HG03135 (cell line): ENCODE measurements around the gene LRBA.

ENCODE experiments used
- ATAC-seq: cut with Tn5 transposase; IDR thresholded peaks from one replicate; pipeline ENCODE4 v1.9.1; 2021; ENCODE audit warnings: mild to moderate bottlenecking, moderate library complexity; ENCODE audit not compliant: unreplicated experiment

Gene LRBA

DNA sequence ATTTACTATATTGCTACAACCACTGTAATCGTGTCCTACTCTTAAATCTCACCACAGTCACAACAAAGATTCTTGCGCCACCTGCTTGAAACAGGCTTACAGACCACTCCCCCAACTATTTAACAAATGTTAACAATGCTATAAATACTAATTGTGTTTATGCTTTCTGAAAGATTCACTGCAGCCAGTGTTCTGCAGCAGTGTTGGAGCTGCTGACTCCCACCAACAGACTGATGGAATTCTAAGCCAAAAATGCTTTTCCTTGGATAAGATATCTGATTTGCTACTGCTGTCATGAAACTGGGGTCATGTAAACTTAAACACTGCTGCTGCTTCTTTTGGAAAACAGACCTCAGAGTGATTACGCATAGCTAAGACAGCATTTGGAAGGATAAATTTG is 677.4 kb downstream of the LRBA start:
- ATAC-seq: no peak

DNA sequence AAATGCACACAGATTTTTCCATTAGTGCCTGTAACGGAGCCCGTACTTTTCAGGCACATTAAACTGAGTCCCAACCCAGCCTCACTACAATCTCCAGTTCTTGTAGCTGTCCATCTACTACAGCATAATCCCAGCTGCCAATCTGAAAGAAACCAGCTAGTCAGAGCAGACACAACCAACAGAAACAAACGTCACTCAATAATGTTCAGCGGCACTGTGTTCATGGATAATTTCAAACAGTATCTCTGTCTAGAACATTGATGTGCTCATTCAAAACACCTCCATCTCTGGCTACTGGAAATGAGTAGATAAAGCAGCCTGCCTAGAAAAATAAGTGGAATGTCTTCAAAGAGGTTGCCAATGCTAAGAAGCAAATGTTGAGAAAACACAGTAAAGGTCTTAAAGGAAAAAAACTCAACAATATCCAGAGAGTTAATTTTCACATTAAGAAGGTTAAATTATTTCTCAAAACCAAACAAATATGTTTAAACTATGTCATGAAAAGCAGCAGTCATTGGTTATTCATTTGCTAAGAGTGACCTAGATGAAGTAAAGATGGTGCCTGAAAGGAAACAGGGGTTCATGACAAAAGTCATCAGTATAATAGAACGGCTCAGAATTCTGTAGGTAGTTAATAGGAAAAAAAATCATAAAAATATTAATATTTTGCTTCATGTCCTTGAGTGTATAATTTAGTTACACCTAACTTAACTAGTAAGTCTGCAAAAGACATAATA is 678.2 kb downstream of the LRBA start:
- no peak for ATAC-seq

DNA sequence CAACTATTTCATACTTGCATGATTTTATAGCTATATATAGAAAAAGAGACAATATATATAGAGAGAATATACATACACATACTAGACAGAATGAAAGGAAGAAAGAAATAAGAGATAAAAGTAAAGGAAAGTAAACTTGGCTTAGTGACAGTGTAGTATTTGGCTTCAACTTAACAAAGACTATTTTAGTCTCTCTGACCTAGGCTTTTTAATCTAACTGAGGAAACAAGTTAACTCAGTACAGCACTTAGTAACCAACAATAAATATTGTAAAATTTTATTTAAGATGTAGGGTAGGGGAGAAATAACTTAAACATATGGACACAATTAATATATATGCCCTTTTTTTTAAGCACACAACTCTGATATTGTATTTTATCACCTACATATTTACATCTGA is 682.1 kb downstream of the LRBA start:
- ATAC-seq: no peak

DNA sequence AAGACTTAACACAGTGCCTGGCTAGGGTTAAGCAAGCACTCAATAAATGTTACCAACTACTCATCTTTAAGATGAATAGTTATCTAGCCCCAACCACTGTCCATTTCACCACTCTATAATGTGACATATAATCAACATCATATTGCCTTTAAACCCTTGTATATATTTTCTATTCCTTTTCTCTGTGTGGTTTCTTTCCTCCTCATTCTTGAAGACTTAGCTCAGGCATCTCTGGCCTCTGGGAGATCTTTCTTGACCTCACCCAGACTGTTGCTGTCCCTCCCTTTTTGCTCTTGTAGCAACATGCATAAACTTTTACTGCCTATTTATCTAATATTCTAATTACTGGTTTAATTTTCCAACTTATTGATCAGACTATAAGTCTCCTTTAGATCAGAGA is 683.0 kb downstream of the LRBA start:
- no peak for ATAC-seq

DNA sequence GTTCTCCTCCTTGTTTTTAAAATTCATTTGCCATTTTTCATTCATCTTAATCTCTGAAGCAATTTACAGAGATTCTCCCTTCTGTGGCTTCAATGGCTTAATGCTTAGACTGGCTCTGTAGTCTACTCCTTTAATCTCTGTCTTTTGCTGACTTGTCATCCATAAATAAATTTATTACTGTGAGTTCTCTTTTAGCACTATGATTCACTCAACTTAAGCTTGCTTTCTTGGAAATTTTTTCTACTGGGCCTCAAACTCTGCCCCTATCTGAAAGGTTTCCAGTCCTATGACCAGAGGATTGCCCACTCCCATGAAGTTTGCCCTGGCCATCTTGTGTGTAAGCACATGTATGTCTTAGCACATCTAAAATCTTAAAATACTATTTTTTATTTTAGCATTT is 685.7 kb downstream of the LRBA start:
- ATAC-seq: no peak

DNA sequence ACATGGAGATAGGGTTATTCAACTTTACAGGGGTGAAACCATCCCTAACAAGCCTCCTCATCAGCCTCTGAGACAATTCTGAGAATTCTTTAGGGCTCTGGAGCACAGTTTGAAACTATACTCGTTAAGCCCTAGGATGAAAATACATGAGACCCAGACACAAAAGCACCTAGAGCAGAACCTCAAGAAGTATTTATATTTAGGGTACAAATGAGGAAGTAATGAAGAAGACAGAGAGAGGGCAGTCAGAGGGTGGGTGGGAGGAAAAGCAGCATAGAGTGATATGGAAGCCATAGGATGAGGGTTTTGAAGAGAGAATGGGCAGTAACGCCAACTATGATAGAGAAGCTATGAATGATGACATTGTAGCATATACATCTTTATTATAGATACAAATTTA is 686.6 kb downstream of the LRBA start:
- ATAC-seq: no peak

DNA sequence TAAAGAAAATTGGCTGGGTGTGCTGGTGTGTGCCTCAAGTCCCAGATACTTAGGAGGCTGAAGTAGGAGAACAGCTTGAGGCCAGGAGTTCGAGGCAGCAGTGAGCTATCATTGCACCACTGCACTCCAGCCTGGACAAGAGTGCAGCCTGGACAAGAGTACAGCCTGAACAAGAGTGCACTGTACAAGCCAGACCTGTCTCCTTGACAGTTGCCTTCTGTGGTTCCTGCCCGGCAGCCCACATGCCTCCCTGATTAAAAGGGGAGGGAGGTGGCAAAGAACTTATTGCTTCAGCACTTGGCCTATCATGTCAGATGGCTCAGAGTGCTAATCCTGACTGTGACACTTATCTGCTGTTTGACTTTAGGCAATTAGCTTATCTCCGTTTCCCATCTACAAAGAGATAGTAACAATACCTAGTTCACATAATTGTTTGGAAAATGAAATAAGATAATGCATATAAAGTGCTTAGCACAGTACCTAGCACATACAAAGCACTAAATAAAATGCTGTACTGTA is 687.8 kb downstream of the LRBA start:
- no peak for ATAC-seq

DNA sequence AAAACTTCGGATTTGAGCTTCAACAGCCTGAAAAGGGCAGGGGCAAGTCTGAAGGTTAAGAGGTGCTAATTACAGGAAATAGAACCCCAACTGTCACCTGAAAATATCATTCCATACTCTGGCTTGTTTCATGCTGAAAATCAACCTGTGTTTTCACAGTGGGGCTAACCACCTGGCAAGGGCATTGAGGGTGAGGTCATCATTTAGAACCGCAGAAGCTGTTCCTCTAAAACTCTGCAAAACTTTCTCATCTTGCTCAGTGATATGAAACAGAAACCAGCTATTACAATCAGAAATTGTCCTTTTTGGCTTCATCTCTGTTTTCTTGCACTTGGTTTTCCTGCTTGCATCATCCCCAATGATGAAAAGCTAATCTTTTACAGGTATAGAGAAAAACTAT is 689.2 kb downstream of the LRBA start:
- ATAC-seq: peak; percentile 91

DNA sequence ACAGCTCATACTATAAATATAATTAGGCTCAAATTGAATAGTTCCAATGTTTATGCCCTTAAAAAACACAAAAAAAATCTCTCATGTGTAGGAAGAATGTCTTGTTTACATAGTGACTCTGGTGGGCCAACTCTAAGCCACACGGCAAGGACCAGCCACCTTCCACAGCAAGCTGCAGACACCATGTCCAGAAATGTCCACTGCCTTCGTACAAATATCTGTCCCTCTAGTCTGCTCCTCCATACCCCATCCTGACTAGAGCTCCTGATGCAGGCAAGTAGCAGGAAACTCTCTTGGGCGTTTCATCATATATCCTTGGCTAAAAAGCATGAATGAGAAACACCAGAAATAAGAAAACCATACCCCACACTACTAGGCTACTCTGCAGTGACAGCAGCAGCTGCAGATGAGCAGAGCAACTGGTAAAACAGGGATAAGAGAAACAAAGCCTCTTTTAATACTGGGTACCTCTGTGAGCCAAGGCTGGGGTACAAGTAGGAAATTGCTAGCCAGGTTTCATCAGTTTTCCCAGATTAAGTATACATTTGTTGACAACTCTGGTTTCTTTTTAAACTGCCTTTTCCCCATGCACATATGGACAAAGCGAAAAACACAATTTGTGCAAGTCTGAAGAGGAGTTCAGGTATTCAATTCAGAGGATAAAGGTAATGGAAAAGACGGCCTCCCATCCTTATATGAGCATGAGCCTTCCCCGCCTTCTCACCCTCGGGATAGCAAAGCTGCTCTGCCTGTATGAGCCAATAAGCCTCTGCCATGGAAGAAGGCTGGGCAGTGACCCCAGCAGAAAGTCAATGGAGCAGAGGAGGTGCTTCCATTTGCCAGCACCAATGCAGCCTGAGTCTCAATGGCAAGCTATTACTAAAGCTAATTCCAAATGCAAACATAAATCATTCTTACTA is 691.4 kb downstream of the LRBA start:
- ATAC-seq: no peak

DNA sequence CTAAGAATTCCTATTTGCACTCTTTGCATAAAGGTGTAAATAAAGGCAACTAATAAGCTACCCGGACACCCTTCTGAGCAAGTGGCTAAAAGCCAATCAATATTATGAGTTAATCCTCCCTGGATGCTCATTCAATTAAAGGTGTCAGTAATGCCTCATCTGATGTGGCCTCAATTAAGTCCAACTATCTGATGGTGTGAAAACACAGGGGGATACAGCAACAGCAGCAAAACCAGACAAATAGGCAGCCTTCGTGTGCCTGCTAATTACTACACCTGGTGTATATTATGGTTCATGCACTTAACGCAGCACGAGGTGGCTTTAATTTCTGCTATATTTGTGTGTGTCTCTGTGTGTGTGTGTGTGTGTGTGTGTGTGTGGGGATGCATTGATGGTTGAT is 692.4 kb downstream of the LRBA start:
- no peak for ATAC-seq

DNA sequence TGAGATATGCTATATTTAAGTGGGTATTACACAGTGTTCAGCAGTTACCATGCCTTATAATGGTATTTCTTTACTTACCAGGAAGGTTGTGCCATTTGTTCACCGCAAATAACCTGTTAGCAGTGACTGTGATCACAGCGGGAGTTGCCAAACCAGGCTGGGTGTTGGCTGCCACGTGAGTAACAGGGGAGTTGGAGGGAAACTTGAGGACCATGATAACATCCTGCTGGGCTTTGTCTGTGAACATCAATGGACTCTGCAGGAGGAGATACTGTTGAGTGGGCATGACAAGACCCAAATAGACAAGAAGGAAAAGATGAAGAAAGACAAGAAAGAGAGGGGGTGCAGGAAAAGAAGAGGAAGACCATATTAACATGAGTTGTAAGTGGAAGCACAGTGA is 694.0 kb downstream of the LRBA start:
- no peak for ATAC-seq

DNA sequence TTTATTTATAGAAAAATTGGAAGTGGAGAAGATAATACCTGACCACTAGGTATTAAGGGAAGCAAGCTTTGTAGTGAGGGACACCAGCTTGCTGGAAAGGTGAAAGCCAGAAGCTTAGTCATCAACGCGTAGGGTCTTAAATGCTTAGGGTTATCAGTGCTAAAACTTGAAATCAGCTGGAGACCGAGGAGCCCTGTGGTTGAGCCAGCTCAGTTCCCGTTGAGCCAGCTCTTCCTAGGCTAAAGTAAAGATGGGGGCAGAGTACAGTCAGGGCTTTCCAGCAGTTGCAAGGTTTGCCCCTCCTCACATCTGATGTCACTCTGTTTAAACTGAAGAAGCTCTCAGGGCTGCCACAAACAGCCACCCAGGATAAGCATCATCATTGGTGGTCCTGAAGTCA is 696.1 kb downstream of the LRBA start:
- ATAC-seq: no peak

DNA sequence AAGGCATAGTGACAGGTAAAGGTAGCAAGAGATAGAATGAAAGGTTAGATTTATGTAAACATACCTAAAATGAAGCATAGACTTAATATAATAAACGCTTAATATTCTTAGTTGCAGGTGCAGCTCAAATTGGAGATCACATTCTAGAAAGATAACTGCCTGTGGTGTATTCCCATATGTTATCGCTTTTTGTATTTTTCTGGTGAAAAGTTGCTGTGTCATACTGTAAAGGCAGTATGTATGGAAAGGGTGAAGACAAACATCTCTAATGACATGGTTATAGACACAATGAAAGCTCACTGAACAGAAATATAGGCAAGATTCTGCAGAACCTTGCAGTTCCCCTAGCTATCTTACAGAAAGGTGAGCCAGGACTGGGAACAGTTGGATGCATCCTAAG is 696.6 kb downstream of the LRBA start:
- ATAC-seq: no peak

DNA sequence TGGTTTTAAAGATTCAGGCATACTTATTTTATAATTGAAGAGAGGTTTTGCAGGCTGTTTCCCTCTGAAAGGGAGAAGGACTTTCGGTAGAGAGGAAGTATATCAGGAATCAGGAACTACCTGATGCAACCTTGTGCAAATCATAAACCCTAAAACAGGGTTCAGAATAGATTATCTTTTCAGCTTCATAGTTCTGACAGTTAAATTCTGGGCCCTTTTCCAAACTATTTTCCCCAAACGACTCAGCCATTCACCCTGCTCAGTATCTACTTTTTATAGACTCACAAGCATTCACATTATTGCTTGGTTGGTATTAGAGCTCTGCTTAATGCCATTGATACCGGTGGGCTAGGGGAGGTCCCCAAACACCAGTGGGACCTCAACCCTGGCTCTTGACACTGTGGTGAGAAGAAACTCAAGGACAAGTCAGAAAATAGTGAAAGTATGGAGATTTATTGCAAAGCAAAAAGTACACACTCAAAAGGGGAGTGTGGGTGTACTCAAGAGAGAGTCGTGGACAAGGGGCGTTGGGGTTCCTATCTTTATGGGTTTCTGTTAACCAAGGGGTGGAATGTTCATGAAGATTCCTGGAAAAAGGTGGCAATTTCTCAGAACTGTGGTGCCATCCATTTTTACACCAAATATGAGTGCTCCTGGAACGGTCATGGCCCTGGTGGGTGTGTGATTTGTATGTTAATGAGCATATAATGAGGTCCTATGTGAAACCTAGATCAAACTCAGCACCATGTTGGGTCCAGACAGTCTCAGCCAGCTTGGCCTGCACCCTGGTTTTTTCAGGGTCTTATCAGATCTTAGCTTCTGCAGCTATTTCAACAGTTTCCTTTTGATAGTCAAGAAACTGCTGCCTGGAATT is 698.5 kb downstream of the LRBA start:
- ATAC-seq: no peak

DNA sequence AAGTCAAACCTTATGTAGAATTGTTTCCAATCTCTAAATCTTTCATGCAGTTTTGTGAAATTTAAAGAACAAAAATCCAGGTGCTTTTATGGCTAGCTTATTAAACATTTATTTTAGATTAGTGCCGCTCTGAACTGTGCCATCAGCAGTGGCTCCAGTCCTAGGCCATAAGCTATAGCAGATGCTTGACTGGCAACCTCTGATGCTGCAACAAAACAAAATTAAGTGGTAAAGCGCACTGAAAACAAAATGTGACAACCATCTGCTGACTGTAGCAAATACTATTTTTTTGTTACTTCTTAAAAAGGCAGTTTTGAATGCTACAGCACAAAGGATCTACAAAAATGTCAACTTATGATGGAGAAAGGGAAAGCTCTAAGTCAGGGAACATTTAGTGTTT is 699.4 kb downstream of the LRBA start:
- no peak for ATAC-seq

DNA sequence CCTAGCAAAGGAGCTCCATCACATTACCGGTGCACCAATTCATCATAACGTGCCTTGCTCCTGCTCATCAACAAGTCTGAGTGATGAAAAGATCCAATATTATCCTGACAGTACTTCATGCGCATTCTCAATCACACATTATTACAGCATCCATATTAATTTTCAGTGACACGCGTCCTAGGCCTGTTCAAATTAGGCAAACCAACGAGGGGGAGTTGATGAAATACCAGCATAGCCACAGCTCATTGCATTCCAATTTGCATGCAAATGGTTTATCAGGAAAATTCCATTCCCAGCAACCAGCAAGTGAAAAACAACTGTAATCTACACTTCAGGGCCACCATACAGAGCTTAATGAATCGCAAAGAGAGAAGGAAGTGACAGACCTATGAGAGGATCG is 699.9 kb downstream of the LRBA start:
- no peak for ATAC-seq

DNA sequence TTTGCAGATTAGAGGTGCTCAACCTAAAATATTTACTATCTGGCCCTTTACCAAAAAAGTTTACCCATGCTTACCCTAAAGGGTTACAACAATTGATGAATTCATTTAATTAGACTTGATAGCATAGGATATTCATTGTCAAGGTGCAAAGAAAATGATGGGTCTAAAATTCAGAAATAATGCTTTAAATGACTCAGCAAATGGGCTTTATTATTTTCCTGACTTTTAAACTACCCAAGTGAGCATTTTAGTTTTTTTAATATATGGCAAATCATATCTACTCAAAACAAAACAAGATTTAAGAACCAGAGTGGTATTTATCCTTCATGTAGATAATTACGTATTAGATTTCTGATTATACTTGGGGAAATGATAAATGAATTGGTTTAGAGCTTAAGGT is 701.1 kb downstream of the LRBA start:
- no peak for ATAC-seq

DNA sequence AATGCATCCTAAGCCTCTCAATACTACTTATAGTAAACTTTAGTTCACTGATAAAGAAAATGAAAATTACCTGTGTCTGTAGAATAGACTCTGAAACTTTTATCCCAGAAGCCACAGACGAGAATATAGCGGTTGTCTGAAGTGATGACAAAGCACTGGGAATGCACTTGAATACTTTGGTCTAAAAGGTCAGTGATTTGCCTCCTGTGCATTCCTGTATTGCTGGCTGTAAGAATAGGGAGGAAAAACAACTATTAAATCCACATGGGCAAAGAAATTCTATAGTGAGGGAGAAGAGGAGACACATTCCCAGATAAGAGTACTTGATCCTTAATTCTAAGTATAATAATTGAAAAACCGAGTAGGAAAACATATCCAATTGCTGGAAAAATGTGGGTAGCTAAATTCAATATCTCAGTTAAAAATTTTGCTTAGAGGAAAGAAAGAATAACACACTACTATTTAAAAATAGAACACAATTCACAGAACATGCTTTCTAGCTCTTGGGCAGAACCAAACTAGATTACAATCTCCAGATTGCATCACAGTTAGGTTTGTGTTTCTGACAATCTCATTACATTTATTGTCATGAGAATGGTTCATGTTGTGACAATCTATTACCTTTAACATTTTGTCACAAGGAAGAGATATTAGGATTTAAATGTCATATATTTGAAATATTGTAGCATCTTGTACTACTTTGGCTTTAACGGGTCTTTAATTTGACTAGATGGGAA is 704.8 kb downstream of the LRBA start:
- ATAC-seq: no peak

DNA sequence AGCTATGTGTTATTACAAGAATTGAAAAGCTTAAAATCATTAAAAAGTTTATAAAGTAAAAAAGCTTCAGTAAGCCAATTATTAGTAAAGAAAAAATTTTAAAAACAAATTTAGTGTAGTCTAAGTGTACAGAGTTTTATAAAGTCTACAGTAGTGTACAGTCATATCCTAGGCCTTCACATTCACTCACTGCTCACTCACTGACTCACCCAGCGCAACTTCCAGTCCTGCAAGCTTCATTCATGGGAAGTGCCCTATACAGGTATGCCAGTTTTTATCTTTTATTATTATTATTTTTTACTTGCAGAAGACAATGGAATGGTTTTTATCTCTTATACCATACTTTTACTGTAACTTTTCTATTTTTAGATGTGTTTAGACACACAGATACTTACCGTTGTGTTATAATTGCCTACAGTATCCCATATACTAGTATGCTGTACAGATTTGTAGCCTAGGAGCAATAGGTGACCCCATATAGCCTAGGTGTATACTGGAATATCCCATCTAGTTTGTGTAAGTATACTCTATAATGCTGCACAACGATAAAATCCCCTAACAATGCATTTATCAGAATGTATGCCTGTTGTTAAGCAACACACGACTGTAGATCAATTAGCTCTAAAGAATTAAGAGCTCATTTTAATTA is 706.1 kb downstream of the LRBA start:
- ATAC-seq: no peak

DNA sequence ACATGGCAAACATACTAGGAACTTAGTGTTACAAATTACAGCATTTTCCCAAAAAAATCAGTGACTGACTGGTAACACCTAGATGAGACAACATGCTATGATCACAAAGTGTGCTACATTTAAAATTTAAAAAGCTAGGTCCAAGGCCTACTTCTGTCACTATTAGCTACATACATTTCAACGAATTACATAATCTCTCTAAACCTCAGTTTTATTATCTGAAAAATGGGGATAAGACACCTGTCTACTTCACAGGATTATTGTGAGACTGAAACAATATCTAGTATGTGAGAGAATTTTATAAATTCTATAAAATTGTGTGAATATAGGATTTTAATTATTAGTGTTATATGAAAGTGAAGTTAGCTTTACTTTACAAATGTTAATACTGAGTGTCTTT is 708.4 kb downstream of the LRBA start:
- ATAC-seq: no peak
